ENCODE results near the gene BCAS1. TPM values are rescaled to one million over a fixed set of nuclear protein-coding genes. Genes with fewer than 3 reads are reported as not detected.

BCAS1 gene
- total RNA-seq, 1 donor: not detected

- Histone ChIP-seq H3K4me2 (ENCODE audit: insufficient read depth, low read length) (no peak overlapping the region), H4K20me1 (ENCODE audit: insufficient read depth, low read length) (no peaks in the 10 kb centered on the region), H3K4me1 (ENCODE audit: insufficient read depth, low read length) (peaks cover 14% of the 10 kb centered on the region), H3K4me3 (ENCODE audit: insufficient read depth, low read length) (no peak overlapping the region), H3K9me3 (ENCODE audit: low read depth, low read length) (no peaks in the 10 kb centered on the region), H3K27ac (ENCODE audit: low read depth, low read length) (no peak overlapping the region), H3K79me2 (ENCODE audit: insufficient read depth, low read length) (no peaks in the 10 kb centered on the region), H2AFZ (ENCODE audit: low read length) (no peak overlapping the region), H3K36me3 (ENCODE audit: insufficient read depth, low read length) (no peaks in the 10 kb centered on the region), H3K27me3 (ENCODE audit: insufficient read depth, low read length) (no peaks in the 10 kb centered on the region)
- no peak for TF ChIP-seq CTCF (IDR thresholded peaks at IDR 0.05; ENCODE audit: extremely low read depth, low read depth, low read length)
- no peak for DNase-seq (ENCODE audit: insufficient read length, low spot score, missing footprints)
Observed at GRCh38 chr20:54059691-54060364, 10.6 kb downstream of the BCAS1 start.

DNA sequence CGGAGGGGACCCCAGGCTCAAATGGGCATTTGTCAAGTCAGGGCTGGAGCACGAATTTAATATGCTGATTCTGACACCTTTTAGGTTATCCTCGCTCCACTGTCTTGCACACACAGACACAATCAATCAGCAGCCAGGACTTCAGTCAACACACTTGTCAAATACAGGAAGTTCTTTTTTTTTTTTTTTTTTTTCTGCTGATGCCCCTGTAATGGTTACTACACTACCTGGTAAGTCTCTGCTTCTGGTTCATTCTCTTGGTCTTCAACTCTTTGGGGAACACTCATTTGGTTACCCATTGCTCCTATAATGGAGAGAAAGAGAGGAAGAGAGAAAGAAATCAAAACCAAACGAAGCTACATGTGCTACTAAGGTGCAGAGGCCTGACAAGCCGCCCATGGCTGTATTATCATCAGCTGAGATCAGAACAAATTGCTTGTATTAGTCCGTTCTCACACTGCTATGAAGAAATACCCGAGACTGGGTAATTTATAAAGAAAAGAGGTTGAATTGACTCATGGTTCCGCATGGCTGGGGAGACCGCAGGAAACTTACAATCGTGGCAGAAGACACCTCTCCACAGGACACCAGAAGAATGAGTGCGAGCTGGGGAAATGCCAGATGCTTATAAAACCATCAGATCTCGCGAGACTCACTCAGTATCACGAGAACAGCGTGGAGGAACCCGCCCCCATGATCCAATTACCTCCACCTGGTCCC, 11.8 kb downstream of the BCAS1 start:
- no peak overlapping the region for H3K4me3 ChIP-seq (ENCODE audit: insufficient read depth, low read length)
- TF ChIP-seq CTCF (IDR thresholded peaks at IDR 0.05; ENCODE audit: extremely low read depth, low read depth, low read length): no peak
- no peak overlapping the region for H3K4me2 ChIP-seq (ENCODE audit: insufficient read depth, low read length)
- no peaks in the 10 kb centered on the region for H4K20me1 ChIP-seq (ENCODE audit: insufficient read depth, low read length)
- no peaks in the 10 kb centered on the region for H3K36me3 ChIP-seq (ENCODE audit: insufficient read depth, low read length)
- no peak overlapping the region for H2AFZ ChIP-seq (ENCODE audit: low read length)
- no peaks in the 10 kb centered on the region for H3K9me3 ChIP-seq (ENCODE audit: low read depth, low read length)
- H3K27me3 ChIP-seq (ENCODE audit: insufficient read depth, low read length): no peaks in the 10 kb centered on the region
- no peak for DNase-seq (ENCODE audit: insufficient read length, low spot score, missing footprints)
- H3K79me2 ChIP-seq (ENCODE audit: insufficient read depth, low read length): no peaks in the 10 kb centered on the region
- H3K27ac ChIP-seq (ENCODE audit: low read depth, low read length): no peak overlapping the region
- H3K4me1 ChIP-seq (ENCODE audit: insufficient read depth, low read length): peaks cover 14% of the 10 kb centered on the region

GRCh38 chr20:54056762-54057639, 13.4 kb downstream of the BCAS1 start:
- Histone ChIP-seq H2AFZ (ENCODE audit: low read length) (no peak overlapping the region), H3K36me3 (ENCODE audit: insufficient read depth, low read length) (no peaks in the 10 kb centered on the region), H3K27ac (ENCODE audit: low read depth, low read length) (no peak overlapping the region), H3K9me3 (ENCODE audit: low read depth, low read length) (no peaks in the 10 kb centered on the region), H3K79me2 (ENCODE audit: insufficient read depth, low read length) (no peaks in the 10 kb centered on the region), H3K27me3 (ENCODE audit: insufficient read depth, low read length) (no peaks in the 10 kb centered on the region), H3K4me1 (ENCODE audit: insufficient read depth, low read length) (peaks cover 12% of the 10 kb centered on the region), H4K20me1 (ENCODE audit: insufficient read depth, low read length) (no peaks in the 10 kb centered on the region), H3K4me2 (ENCODE audit: insufficient read depth, low read length) (no peak overlapping the region), H3K4me3 (ENCODE audit: insufficient read depth, low read length) (no peak overlapping the region)
- no peak for DNase-seq (ENCODE audit: insufficient read length, low spot score, missing footprints)
- no peak for TF ChIP-seq CTCF (IDR thresholded peaks at IDR 0.05; ENCODE audit: extremely low read depth, low read depth, low read length)

Measured in osteoblast (primary cell).